Body of pancreas (tissue), 4 donors: ENCODE data around the gene AGBL3.

Source experiments
- POLR2A ChIP-seq, 3 donors: fragments of 450-650 bp; IDR thresholded peaks; one replicate each; pipeline ENCODE4 v1.6.1; 2016; ENCODE audit warnings: antibody characterized with exemption in 3 of 3, mild to moderate bottlenecking in 2 of 3
- TF ChIP-seq, protein P1 (sequence below), 7 experiments: fragments of 450-650 bp in 4 of 7; fragments of 200-600 bp in 3 of 7; sonication (generic) in 3 of 7; IDR thresholded peaks; one replicate each; pipeline ENCODE4 v1.5.1; 2016 to 2019; ENCODE audit warnings: antibody characterized with exemption in 7 of 7

DNA sequence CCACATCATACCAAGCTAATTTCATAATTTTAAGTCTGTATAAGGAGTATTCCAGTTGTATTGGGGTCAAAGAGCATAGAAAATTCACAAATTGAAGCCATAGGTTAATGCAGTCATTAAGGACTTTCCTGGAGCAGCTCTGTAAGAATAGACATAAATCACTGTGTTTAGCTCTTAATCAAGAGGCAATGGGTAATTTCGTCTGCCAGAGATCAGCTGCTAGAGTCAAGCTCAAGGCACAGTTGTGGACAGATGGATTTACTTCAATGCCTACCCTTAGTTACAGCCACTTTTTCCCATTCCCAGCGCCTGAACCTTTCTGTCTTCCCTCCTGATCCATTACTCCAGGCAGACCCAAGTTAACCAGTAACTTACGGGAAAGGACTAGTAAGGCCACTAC lies 40.6 kb upstream of the AGBL3 start:
- no peak for TF ChIP-seq POLR2A (IDR thresholded peaks at IDR 0.05)
- TF ChIP-seq, protein P1, sequence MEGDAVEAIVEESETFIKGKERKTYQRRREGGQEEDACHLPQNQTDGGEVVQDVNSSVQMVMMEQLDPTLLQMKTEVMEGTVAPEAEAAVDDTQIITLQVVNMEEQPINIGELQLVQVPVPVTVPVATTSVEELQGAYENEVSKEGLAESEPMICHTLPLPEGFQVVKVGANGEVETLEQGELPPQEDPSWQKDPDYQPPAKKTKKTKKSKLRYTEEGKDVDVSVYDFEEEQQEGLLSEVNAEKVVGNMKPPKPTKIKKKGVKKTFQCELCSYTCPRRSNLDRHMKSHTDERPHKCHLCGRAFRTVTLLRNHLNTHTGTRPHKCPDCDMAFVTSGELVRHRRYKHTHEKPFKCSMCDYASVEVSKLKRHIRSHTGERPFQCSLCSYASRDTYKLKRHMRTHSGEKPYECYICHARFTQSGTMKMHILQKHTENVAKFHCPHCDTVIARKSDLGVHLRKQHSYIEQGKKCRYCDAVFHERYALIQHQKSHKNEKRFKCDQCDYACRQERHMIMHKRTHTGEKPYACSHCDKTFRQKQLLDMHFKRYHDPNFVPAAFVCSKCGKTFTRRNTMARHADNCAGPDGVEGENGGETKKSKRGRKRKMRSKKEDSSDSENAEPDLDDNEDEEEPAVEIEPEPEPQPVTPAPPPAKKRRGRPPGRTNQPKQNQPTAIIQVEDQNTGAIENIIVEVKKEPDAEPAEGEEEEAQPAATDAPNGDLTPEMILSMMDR (IDR thresholded peaks at IDR 0.05): no peak
